ENCODE results near the gene HOXA5. TPM values are rescaled to one million over a fixed set of nuclear protein-coding genes. Genes with fewer than 3 reads are reported as not detected.

Gene HOXA5
- total RNA-seq, 1 donor from 2014 or later: 16.0 TPM

GRCh38 chr7:27095897-27096767 lies 47.3 kb downstream of the HOXA5 start, which contains the start of gene HOXA1:
Gene HOXA1 (minus strand): TSS chr7:27096000. CDS start chr7:27095912, 88 bp downstream.
- no peak for TF ChIP-seq CTCF (IDR thresholded peaks at IDR 0.05)
- intact Hi-C loops (cut with DNase I): loop anchor here (5.0 kb wide), 1 partner anchor 46 kb away; the partner anchor contains the start of gene HOXA5
- peaks cover 8% of the 10 kb centered on the region for H3K4me1 ChIP-seq
- H3K9me3 ChIP-seq: no peaks in the 10 kb centered on the region
- peak within 1 kb of the TSS; percentile 91 for H3K27ac ChIP-seq
- no peaks in the 10 kb centered on the region for H3K36me3 ChIP-seq
- ATAC-seq (peak; percentile 87), DNase-seq (peak; percentile 85)
- H3K4me3 ChIP-seq: peak within 1 kb of the TSS; percentile 91
- no peaks in the 10 kb centered on the region for H3K27me3 ChIP-seq

GRCh38 chr7:27095050-27095896 lies 48.2 kb downstream of the HOXA5 start:
- no peaks in the 10 kb centered on the region for H3K36me3 ChIP-seq
- peak overlapping the region; percentile 91 for H3K4me3 ChIP-seq
- H3K9me3 ChIP-seq: no peaks in the 10 kb centered on the region
- ATAC-seq (no peak), DNase-seq (no peak)
- peaks cover 2% of the 10 kb centered on the region for H3K4me1 ChIP-seq
- no peak for TF ChIP-seq CTCF (IDR thresholded peaks at IDR 0.05)
- intact Hi-C loops (cut with DNase I): loop anchor here (5.0 kb wide), 1 partner anchor 47 kb away; the partner anchor contains the start of gene HOXA5
- no peak overlapping the region for H3K27ac ChIP-seq
- H3K27me3 ChIP-seq: peaks cover 4% of the 10 kb centered on the region

GRCh38 chr7:27094304-27095049 lies 49.0 kb downstream of the HOXA5 start:
- Histone ChIP-seq H3K27me3 (peaks cover 12% of the 10 kb centered on the region), H3K4me3 (no peak overlapping the region), H3K9me3 (no peaks in the 10 kb centered on the region), H3K27ac (no peak overlapping the region), H3K36me3 (no peaks in the 10 kb centered on the region), H3K4me1 (no peaks in the 10 kb centered on the region)
- intact Hi-C loops (cut with DNase I): loop anchor here (5.0 kb wide), 1 partner anchor 48 kb away; the partner anchor contains the start of gene HOXA5
- DNase-seq (no peak), ATAC-seq (no peak)
- no peak for TF ChIP-seq CTCF (IDR thresholded peaks at IDR 0.05)

GRCh38 chr7:27093184-27093895 lies 50.1 kb downstream of the HOXA5 start:
- no peak for TF ChIP-seq CTCF (IDR thresholded peaks at IDR 0.05)
- no peak for DNase-seq
- no peak overlapping the region for H3K27ac ChIP-seq
- no peak for ATAC-seq
- no peaks in the 10 kb centered on the region for H3K9me3 ChIP-seq
- no peaks in the 10 kb centered on the region for H3K36me3 ChIP-seq
- no peaks in the 10 kb centered on the region for H3K4me1 ChIP-seq
- no peak overlapping the region for H3K4me3 ChIP-seq
- intact Hi-C loops (cut with DNase I): no loop called here
- peaks cover 24% of the 10 kb centered on the region for H3K27me3 ChIP-seq

- intact Hi-C loops (cut with DNase I): no loop called here
- DNase-seq (no peak), ATAC-seq (no peak)
- Histone ChIP-seq H3K27me3 (peaks cover 29% of the 10 kb centered on the region), H3K9me3 (no peaks in the 10 kb centered on the region), H3K27ac (no peak overlapping the region), H3K36me3 (no peaks in the 10 kb centered on the region), H3K4me3 (no peak overlapping the region), H3K4me1 (no peaks in the 10 kb centered on the region)
- no peak for TF ChIP-seq CTCF (IDR thresholded peaks at IDR 0.05)
These were observed 50.7 kb downstream of the HOXA5 start for GRCh38 chr7:27092819-27093110.
